Esophagus squamous epithelium (tissue), 5 donors: Measurements from ENCODE around the gene TBX4. TPM values are rescaled to one million over a fixed set of nuclear protein-coding genes. Genes with fewer than 3 reads are reported as not detected.

ENCODE experiments used
- DNase-seq: peaks from one replicate; lab custom pipeline; 2025; lab: John Stamatoyannopoulos, UW
- H3K27ac ChIP-seq, 4 donors: fragments of 200-600 bp; sonication (generic); one replicate each; pipeline ENCODE4 v1.5.1; 2016 to 2019; ENCODE audit warnings: mild to moderate bottlenecking in 1 of 4
- H3K27me3 ChIP-seq, 4 donors: fragments of 200-600 bp; sonication (generic); 1 replicate in 3 of 4; 2 replicates in 1 of 4; pipeline versions ENCODE4 v1.5.1 to v1.6.0; 2017 to 2021; ENCODE audit warnings: antibody characterized with exemption in 1 of 4
- H3K36me3 ChIP-seq, 3 donors: fragments of 200-600 bp; sonication (generic); one replicate each; pipeline ENCODE4 v1.5.1; 2016 to 2019
- H3K4me1 ChIP-seq, 3 donors: fragments of 200-600 bp; sonication (generic); one replicate each; pipeline ENCODE4 v1.5.1; 2017 to 2019
- H3K4me3 ChIP-seq, 4 donors: fragments of 200-600 bp; sonication (generic); 1 replicate in 3 of 4; 2 replicates in 1 of 4; pipeline ENCODE4 v1.5.1; 2016 to 2019; ENCODE audit warnings: mild to moderate bottlenecking in 2 of 4, moderate library complexity in 1 of 4
- H3K9me3 ChIP-seq, 3 donors: fragments of 200-600 bp; sonication (generic); one replicate each; pipeline ENCODE4 v1.5.1; 2016 to 2019
- CTCF ChIP-seq, 6 experiments: fragments of 450-650 bp in 4 of 6; fragments of 200-600 bp in 2 of 6; sonication (generic) in 2 of 6; IDR thresholded peaks; one replicate each; pipeline ENCODE4 v1.5.1; 2016 to 2019; ENCODE audit warnings: antibody characterized with exemption in 6 of 6, mild to moderate bottlenecking in 4 of 6, moderate library complexity in 4 of 6
- POLR2A ChIP-seq, 4 donors: fragments of 450-650 bp; IDR thresholded peaks; one replicate each; pipeline ENCODE4 v1.6.1; 2017; ENCODE audit warnings: antibody characterized with exemption in 4 of 4, mild to moderate bottlenecking in 4 of 4, moderate library complexity in 3 of 4
- WGBS, 2 donors: methylation state at CpG; one replicate each; pipeline ENCODE4 v1.1.5; 2018; 5-methylcytosine and 5-hydroxymethylcytosine counted together
- intact Hi-C: fragments of 100-400 bp; cut with DNase I; formaldehyde crosslinking; loops from one replicate; pipeline ENCODE4 v1.15.0; 2022
- total RNA-seq, 4 donors: library from RNA; depleted of rRNA; stranded (reverse); fragments of >200 nt; gene quantifications; one replicate each; pipeline ENCODE4 v1.1.0, GENCODE V29; 2016
- donor health status: DM: yes; HTN: yes; CAD: no.

TBX4 gene
- total RNA-seq, 4 donors from 2014 or later: not detected

- no peak for TF ChIP-seq POLR2A (IDR thresholded peaks at IDR 0.05)
- no peak for TF ChIP-seq CTCF (IDR thresholded peaks at IDR 0.05)
- no peaks in the 10 kb centered on the region for H3K9me3 ChIP-seq
- H3K36me3 ChIP-seq: no peaks in the 10 kb centered on the region
- H3K4me3 ChIP-seq: no peak overlapping the region
- peaks cover 0 to 99% (median 3%) of the 10 kb centered on the region in 4 donors for H3K27me3 ChIP-seq
- intact Hi-C loops: no loop called here
- peaks cover 8 to 14% (median 9%) of the 10 kb centered on the region in 3 donors for H3K4me1 ChIP-seq
- WGBS, 2 donors: 81 to 87% methylated on average over 4 of the region's 4 CpGs
- DNase-seq: no peak
- H3K27ac ChIP-seq: no peak overlapping the region
Observed at GRCh38 chr17:61420745-61421398, 31.4 kb upstream of the TBX4 start.

GRCh38 chr17:61421460-61421859 lies 30.8 kb upstream of the TBX4 start:
- TF ChIP-seq POLR2A (IDR thresholded peaks at IDR 0.05): no peak
- TF ChIP-seq CTCF (IDR thresholded peaks at IDR 0.05): no peak
- no peaks in the 10 kb centered on the region for H3K9me3 ChIP-seq
- H3K4me1 ChIP-seq: peaks cover 7 to 9% (median 8%) of the 10 kb centered on the region in 3 donors
- WGBS, 2 donors: 89 to 91% methylated on average over 4 of the region's 4 CpGs
- intact Hi-C loops: no loop called here
- no peak overlapping the region for H3K4me3 ChIP-seq
- peaks cover 0 to 98% (median 3%) of the 10 kb centered on the region in 4 donors for H3K27me3 ChIP-seq
- no peaks in the 10 kb centered on the region for H3K36me3 ChIP-seq
- no peak overlapping the region for H3K27ac ChIP-seq
- no peak for DNase-seq

- intact Hi-C loops: no loop called here
- H3K4me1 ChIP-seq: peaks cover 0 to 3% (median 0%) of the 10 kb centered on the region in 3 donors
- TF ChIP-seq CTCF (IDR thresholded peaks at IDR 0.05) (no peak), POLR2A (IDR thresholded peaks at IDR 0.05) (no peak)
- no peak for DNase-seq
- H3K4me3 ChIP-seq: no peak overlapping the region
- peaks cover 0 to 95% (median 3%) of the 10 kb centered on the region in 4 donors for H3K27me3 ChIP-seq
- 54 to 65% methylated on average over 5 of the region's 5 CpGs for WGBS, 2 donors
- no peaks in the 10 kb centered on the region for H3K9me3 ChIP-seq
- no peak overlapping the region for H3K27ac ChIP-seq
- H3K36me3 ChIP-seq: no peaks in the 10 kb centered on the region
Observed at GRCh38 chr17:61422116-61422799, 30.0 kb upstream of the TBX4 start.

- Histone ChIP-seq H3K4me3 (no peak overlapping the region), H3K27me3 (peaks cover 0 to 92% (median 3%) of the 10 kb centered on the region in 4 donors), H3K4me1 (no peaks in the 10 kb centered on the region), H3K27ac (no peak overlapping the region), H3K36me3 (no peaks in the 10 kb centered on the region), H3K9me3 (no peaks in the 10 kb centered on the region)
- intact Hi-C loops: no loop called here
- WGBS, 2 donors: 0 to 30% methylated on average over 1 of the region's 2 CpGs
- TF ChIP-seq POLR2A (IDR thresholded peaks at IDR 0.05) (no peak), CTCF (IDR thresholded peaks at IDR 0.05) (no peak)
- DNase-seq: no peak
Observed at GRCh38 chr17:61422869-61423268, 29.4 kb upstream of the TBX4 start.

GRCh38 chr17:61423967-61424649 lies 28.1 kb upstream of the TBX4 start:
- Histone ChIP-seq H3K9me3 (no peaks in the 10 kb centered on the region), H3K36me3 (no peaks in the 10 kb centered on the region), H3K27me3 (peaks cover 0 to 81% (median 3%) of the 10 kb centered on the region in 4 donors), H3K4me3 (no peak overlapping the region), H3K4me1 (no peaks in the 10 kb centered on the region), H3K27ac (no peak overlapping the region)
- WGBS, 2 donors: 52 to 54% methylated on average over 10 of the region's 10 CpGs
- DNase-seq: no peak
- TF ChIP-seq CTCF (IDR thresholded peaks at IDR 0.05) (no peak), POLR2A (IDR thresholded peaks at IDR 0.05) (no peak)
- intact Hi-C loops: no loop called here
